ENCODE data around the gene E2F8.

Gene E2F8

DNA sequence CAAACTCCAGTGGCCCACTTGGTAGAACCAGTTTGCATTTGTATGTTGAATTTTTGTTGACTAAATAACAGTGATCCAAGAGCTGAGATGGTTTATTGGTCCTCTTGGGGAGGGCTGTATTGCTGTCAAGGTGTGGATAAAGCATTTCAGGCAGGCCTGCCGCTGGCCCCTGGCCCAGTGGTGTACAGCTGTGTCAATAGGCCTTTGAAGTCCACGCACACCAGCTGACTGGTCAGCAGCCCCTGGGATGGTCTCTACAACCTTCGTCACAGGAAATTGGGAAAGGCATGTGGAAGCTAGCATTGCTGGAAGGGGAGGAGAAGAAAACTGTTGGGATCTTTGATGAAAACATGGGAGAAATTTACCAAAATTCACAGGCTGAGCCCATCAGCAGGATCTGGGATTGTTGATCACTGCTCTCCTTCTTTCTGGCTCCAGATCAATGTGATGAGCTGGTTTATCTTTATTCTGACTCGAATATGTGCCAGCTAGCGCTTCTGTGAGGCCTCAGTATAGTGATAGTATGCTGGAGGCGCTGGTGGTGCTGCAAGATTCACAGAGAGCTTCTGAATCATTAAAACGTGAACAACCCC lies 12.5 kb upstream of the E2F8 start:
- DNase-seq (ENCODE audit: low read depth, low spot score): no peak

GRCh38 chr11:19252394-19253152 lies 11.8 kb upstream of the E2F8 start:
- no peak for DNase-seq (ENCODE audit: low read depth, low spot score)

DNA sequence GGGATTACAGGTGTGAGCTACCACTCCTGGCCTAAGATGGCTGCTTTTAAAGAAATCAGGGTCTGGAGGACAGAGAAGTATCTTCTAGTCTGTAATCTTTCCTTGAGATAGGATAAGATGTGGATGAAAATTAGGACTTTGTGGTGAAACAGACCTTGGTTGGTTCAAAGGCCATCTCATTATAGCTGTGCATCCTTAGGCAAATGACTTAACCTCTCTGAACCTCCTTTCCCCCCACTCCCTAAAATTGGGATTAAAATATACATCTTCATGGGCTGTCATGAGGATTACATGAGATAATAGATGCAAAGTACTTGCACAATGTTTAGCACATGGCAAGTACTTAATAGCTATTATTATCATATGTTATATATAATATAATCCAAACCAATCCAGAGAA lies 10.8 kb upstream of the E2F8 start:
- no peak for DNase-seq (ENCODE audit: low read depth, low spot score)

DNA sequence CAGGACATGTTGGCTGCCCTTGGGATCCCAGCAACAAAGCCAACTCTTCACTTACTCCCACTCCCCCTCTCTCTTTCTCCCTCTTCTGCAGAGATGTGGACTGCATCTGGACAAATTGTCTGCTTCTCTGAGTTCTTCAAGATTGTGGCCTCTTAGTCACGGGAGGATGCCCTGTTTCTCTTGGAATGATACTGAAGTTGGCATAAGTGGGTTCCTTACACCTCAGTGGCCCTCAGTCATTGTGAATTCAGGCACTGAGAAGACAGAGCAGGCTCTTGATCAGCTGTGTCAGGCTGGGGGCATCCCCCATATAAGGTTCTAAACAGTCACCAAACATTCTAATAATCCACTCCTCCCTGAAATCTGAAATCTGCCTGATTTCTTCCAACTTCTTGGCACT lies 6.1 kb upstream of the E2F8 start:
- no peak for DNase-seq (ENCODE audit: low read depth, low spot score)

DNA sequence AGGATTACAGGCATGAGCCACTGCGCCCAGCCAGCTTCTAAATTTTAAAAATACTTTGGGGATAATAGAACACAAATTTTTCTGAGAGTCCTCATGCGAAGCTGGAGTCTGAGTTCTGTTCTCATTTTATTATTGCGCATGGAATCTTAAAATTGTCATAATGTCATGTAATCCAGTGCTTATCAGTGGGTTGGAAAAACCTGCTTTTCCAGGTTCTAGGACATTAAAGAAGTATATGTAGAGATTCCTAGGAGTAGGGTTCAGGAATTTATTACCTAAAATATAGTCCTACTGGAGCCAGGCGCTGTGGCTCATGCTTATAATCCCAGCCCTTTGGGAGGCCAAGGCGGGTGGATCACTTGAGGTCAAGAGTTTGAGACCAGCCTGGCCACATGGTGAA lies 4.6 kb upstream of the E2F8 start:
- DNase-seq (ENCODE audit: low read depth, low spot score): no peak

DNA sequence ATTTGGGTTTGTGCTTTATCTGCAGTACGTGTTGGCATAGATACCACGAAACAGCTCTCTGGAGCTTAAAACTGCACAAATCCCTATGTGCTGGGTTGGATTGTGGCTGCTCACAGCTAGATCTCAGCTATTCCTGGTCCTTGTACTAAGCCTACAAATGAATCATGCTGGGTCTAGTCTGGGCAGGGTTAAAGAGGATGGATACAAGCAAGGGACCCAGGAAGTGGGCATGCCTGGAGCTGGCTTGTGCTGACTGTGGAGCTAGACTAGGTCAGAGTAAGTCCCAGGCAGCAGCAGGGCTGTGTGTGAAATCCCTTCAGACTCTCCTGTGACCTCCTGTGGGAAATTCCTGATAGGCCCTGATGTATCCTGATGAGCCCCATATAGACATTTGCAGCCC lies 3.9 kb upstream of the E2F8 start:
- DNase-seq (ENCODE audit: low read depth, low spot score): no peak

- DNase-seq (ENCODE audit: low read depth, low spot score): no peak
Observed at GRCh38 chr11:19244084-19244483, 3.3 kb upstream of the E2F8 start.

DNA sequence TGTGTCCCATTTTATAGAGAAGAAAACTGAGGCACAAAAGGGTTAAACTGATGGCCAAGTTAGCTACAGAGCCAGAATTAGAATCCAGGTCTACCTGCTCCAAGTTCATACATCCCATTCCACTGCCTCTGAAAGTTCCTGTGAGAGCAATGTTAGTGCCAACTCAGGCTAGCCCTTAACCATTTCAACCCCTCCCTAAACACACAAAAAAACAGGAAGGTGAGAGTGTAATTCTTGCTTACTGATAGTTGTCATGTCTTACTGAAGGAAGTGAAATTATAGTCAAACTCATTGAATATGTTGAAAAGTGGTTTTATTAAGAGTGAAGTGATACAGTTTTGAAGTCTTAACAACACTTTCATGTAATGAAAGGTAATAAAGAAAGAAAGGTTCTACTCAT lies 2.9 kb upstream of the E2F8 start:
- DNase-seq (ENCODE audit: low read depth, low spot score): no peak

GRCh38 chr11:19243143-19243542 lies 2.4 kb upstream of the E2F8 start:
- DNase-seq (ENCODE audit: low read depth, low spot score): no peak

DNA sequence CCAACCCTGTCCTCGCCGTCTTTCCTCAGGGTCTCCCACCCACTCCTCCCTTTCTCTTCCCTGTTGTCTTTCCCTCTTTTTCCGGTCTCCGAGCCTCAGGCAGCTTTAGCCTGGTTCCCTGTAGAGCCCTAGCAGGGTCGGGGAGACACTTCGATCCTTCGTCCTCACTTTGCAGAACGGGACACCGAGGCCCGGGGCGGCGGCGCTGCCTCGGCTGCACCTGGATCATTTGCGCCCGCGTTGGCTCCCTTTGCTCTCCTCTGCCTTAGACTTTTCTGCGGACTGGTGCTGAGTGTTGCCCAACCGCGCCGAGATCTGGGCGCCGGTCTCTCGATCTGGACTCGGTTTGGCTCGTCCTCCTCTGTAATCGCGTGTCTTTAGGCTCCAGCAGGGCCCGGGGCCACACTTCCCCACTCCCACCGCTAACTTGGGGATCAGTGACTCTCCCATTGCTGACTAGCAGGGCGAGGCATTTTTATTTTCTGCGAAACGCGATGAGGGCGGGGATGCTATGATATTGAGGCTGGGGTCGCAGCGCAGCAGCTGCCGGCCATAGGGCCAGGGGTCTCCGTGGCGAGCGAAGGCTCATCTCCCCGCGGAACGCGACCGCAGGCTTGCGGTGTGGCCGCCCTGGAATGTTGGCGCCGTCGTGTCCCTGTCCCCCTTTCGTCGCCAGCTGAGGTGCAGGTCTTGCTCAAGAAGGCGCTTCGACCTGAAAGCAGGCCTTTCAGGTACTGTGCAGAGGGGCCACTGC lies 1.6 kb upstream of the E2F8 start:
- no peak for DNase-seq (ENCODE audit: low read depth, low spot score)

- no peak for DNase-seq (ENCODE audit: low read depth, low spot score)
Observed at GRCh38 chr11:19241260-19242178, 774 bp upstream of the E2F8 start.

GRCh38 chr11:19239039-19239438 lies 1.7 kb downstream of the E2F8 start:
- no peak for DNase-seq (ENCODE audit: low read depth, low spot score)

DNA sequence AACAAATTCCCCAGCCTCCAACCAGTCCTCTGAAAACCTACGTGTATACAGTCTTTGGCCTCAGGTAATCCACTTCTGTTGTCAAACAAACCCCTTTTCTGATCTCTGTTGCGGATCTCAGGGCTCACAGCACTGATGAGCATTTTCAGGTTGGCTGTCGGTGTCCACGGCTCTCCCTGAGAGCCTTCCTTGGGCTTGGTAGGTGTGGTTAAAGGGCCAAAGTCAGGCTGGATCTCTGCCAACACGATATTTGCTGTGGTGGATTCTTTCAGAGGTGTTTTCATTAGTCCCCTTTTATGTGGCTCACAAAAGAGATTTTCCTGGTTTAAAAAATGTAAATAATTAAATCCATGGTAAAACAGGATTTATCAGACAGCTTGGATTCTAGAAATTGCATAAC lies 2.9 kb downstream of the E2F8 start:
- no peak for DNase-seq (ENCODE audit: low read depth, low spot score)

DNA sequence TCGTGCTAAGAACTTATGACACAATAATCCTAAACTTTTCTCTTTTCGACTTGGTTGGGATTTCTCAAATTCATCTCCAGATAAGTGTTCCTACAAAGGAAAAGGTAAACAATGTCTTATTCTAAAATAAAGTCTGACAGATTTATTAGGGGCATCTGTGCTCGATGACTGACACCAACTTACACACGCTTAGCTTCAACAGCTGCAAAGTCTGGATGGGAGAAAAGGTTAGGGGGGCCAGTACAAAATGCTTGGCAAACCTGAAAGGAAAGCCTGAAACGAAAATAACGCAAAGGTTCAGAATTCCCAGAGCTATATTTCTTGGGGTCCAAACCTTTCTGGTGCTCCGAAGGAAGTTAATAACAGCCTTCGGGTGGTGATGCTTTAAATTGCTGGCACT lies 3.4 kb downstream of the E2F8 start:
- DNase-seq (ENCODE audit: low read depth, low spot score): no peak

DNA sequence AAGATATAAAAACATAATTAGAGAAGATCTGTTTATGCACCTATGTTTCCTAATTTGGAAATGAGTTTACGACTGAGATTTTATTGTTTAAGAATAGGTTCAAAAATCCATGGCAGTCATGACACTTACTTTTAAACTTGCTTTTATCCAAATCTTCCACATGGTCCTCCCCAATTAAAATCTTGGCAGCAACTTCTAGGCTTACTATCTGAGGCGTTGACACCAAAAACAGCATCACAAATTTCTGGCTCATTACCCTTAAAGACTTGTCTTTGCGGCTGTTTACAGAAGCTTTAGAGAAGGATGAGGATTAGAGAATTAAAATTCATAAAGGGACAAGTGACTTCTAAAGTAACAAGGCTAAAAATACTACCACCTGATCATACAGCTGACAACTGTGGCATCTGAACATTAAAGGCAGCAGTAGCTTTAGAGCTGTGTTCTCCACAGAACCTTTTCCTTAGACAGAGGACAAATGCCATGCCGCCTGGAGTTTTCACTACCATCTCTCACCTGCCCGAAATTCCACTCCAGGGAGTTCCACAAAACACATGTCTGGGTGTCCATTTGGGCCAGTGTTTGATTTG lies 6.4 kb downstream of the E2F8 start:
- DNase-seq (ENCODE audit: low read depth, low spot score): no peak

DNA sequence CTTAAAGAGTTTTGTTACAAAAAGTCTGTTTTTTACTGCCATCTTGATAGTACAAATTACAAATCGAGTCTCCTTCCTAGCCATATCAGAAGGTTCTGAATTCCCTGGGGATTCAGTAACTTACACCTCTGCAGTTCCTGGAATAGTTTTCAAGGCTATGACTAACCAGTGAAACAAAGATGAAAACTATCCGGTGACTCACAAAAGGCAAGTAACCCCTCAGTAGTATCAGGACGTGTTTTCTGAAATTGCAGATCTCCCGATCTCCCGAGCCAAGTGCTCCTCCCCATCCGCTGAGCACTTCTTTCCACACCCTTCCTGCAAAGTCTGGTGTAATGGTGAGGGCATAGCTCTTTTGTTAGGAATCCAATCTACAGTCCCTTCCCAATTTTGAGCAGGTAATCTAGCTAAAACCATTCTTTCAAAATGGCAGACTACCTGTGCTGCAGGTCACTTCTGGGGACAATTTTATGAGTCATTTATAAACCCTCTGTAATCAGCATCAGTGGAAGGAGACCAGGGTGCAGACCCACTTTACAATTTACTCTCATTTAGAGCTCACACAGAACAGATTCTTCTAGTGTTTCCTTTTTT lies 7.7 kb downstream of the E2F8 start:
- no peak for DNase-seq (ENCODE audit: low read depth, low spot score)

GRCh38 chr11:19229671-19230070 lies 11.1 kb downstream of the E2F8 start:
- no peak for DNase-seq (ENCODE audit: low read depth, low spot score)

GRCh38 chr11:19228968-19229367 lies 11.8 kb downstream of the E2F8 start:
- DNase-seq (ENCODE audit: low read depth, low spot score): no peak

DNA sequence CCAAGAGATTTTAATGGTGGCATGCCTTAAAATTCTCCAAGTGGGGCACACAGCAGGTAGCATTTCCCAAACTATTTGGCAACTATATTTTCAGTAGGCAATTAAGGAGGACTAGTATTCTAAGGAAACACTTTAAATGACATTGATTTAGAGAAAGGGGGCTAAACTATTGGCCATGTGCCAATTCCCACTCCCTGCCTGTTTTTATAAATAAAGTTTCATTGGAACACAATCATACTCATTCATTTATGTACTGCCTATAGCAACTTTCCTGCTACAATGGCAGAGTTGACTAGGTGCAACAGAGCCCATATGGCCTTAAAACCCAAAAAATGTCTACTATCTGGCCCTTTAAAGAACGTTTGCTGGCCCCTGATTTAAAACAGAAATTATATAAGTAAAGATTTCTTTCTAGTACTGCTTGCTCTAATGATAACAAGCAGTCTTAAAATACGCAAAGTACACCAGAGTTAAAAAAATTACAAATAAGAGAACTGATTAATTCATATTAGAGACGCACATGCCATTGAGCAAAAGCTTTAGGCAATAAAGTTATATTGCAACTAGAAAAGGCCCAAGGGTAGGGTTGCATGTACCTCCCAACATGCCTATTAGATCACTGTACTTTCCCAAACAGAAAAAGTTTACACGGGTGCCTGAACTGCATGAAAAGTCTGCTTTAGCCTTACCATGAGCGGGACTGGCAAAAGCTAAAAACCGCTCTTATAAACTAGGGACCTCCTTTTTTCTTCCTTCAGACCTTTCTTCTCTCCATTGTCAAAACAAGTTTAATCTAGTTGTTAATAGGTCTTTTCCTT lies 14.2 kb downstream of the E2F8 start:
- no peak for DNase-seq (ENCODE audit: low read depth, low spot score)

DNA sequence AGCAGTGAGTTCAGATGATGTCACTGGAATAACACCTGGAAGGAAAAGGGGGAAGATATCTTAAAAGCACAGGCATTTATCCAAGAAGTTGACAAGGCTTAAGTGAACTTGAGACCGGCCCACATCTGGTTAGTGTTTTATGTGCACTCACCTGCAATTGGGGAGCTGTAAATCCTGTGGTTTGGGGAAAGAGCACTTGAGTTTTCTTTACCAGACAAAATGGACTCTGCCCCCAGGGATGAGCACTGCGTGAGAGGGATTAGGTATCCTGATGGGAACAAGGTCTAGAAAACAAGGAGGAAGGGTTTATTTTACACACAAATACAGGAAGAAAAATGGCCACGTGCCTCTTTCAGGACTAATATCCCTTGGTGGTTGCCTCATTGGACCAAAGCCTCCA lies 15.2 kb downstream of the E2F8 start:
- DNase-seq (ENCODE audit: low read depth, low spot score): no peak

Data from smooth muscle cell of the brain vasculature (primary cell).